Retinal pigment epithelial cell (primary cell): Measurements from ENCODE around the gene TTC1.
A peak's percentile ranks its signal among the peaks of the same experiment; 100 is the strongest.

Experiments used
- DNase-seq: peaks from one replicate; pipeline ENCODE4 v3.0.0-alpha.2; 2010; ENCODE audit warnings: low read depth
- H3K4me3 ChIP-seq: 2 replicates; pipeline ENCODE4 v1.5.1; 2011; ENCODE audit warnings: mild to moderate bottlenecking, low read length, control low read depth, moderate library complexity
- TF ChIP-seq, protein P1 (sequence below): conservative IDR thresholded peaks from 2 replicates; pipeline ENCODE4 v1.5.1; 2011; ENCODE audit warnings: low read depth, low read length, control low read depth, inconsistent platforms

The TTC1 gene

GRCh38 chr5:160021831-160022446 is 13.0 kb downstream of the TTC1 start:
- H3K4me3 ChIP-seq: no peak overlapping the region
- no peak for DNase-seq
- TF ChIP-seq, protein P1, sequence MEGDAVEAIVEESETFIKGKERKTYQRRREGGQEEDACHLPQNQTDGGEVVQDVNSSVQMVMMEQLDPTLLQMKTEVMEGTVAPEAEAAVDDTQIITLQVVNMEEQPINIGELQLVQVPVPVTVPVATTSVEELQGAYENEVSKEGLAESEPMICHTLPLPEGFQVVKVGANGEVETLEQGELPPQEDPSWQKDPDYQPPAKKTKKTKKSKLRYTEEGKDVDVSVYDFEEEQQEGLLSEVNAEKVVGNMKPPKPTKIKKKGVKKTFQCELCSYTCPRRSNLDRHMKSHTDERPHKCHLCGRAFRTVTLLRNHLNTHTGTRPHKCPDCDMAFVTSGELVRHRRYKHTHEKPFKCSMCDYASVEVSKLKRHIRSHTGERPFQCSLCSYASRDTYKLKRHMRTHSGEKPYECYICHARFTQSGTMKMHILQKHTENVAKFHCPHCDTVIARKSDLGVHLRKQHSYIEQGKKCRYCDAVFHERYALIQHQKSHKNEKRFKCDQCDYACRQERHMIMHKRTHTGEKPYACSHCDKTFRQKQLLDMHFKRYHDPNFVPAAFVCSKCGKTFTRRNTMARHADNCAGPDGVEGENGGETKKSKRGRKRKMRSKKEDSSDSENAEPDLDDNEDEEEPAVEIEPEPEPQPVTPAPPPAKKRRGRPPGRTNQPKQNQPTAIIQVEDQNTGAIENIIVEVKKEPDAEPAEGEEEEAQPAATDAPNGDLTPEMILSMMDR: peak; percentile 81

DNA sequence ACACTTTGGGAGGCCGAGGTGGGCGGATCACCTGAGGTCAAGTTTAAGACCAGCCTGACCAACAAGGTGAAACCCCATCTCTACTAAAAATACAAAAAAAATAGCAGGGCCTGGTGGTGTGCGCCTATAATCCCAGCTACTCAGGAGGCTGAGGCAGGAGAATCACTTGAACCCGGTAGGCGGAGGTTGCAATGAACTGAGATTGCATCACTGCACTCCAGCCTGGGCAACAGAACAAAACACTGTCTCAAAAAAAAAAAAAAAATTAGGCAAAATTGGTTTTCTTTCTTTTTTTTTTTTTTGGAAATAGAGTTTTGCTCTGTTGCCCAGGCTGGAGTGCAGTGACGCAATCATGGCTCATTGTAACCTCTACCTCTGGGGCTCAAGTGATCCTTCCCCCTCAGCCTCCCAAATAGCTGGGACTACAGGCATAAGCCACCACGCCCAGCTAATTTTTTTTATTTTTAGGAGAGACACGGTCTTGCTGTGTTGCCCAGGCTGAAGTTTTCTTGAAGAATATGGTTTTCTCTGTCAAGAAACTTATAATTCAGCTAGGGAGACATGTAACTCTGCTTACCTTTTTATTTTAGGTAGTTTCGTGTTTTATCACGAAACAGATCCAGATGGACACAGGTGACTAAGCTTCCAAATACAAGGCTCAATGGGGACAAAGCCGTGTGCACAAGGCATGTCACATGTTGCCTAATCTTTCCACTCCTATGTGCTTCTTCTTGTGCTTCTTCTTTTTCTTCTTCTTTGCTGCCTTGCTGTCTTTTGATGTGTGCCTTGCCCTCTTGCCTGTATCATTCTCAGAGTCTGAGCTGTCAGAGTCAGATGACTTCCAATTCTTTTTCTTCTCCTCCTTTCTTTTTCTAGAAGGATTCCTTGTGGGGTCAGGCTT is 14.3 kb downstream of the TTC1 start:
- H3K4me3 ChIP-seq: no peak overlapping the region
- DNase-seq: no peak

GRCh38 chr5:160023908-160024630 is 15.1 kb downstream of the TTC1 start:
- no peak for DNase-seq
- no peak overlapping the region for H3K4me3 ChIP-seq
- TF ChIP-seq, protein P1: no peak

More for the DNA sequence above, 14.3 kb downstream of the TTC1 start:
- TF ChIP-seq, protein P1: no peak

DNA sequence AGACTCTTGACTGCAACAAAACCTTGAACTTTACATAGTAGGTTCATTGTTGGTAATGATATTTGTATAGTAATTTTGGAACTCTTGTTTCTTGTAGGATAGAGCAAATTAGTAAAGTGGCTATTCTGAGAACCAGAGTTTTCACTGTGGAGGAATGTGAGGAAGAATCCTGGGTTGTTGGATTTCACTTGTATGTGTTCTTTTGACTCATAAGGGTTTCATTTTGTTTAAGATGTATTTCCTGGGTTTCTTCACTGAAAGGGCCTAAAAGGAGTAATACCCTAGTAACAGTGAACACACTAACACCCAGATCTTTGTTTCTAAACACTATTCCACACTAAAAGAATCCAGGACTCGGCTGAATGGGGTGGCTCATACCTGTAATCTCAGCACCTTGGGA is 20.1 kb downstream of the TTC1 start:
- DNase-seq: no peak
- H3K4me3 ChIP-seq: no peak overlapping the region
- TF ChIP-seq, protein P1: no peak

GRCh38 chr5:160029540-160030139 is 20.7 kb downstream of the TTC1 start:
- TF ChIP-seq, protein P1: no peak
- no peak for DNase-seq
- no peak overlapping the region for H3K4me3 ChIP-seq

GRCh38 chr5:160030631-160031377 is 21.9 kb downstream of the TTC1 start:
- TF ChIP-seq, protein P1: no peak
- DNase-seq: no peak
- no peak overlapping the region for H3K4me3 ChIP-seq
